ENCODE measurements around the gene RACK1. TPM values are rescaled to one million over a fixed set of nuclear protein-coding genes. Genes with fewer than 3 reads are reported as not detected.
"Not testable (repeated sequence)": the region's sequence is repeated elsewhere in the genome, so short reads cannot be mapped to it uniquely, and the experiment has no call there.

RACK1 gene
- total RNA-seq, 1 experiment from 2014 or later, result 2,799 TPM

DNA sequence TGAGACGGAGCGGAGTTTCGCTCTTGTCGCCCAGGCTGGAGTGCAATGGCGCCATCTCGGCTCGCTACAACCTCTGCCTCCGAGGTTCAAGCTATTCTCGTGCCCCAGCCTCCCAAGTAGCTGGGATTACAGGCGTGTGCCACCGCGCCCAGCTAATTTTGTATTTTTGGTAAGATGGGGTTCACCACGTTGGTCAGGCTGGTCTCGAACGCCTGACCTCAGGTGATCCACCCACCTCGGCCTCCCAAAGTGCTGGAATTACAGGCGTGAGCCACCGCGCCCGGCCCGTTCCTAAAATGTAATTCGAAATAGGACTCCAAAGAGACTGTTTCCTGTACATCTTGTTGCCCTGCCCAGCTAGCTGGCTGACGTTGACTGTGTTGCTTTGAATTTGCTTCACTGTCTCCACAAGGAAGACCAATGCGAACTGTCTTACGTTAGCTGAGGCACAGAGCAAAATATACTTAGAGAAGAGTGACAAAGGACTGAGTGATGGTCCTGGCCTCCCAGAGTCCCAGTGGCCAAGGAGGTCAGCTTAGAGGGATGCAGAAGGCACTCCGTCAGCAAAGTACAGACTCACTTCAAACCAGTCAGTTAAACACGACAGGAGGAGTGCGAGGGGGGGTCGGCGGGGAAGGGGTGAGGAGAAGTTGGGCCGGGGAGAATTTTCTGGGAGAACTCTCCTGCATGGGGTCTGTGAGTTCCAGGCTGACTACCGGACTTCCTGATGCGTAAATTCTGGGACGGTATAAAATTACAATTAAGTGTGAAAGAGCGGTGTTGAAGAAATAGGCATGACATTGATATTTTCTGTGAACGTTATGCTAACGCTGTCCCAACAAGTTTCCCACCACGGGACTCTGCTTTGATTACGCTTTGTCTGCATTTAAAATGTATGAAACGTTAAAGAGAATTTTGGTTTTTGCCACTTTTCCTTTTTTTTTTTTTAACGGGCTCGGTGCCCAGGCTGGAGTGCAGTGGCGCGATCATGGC, 27.4 kb downstream of the RACK1 start:
- peak; percentile 56 for DNase-seq (ENCODE audit: low spot score)

DNA sequence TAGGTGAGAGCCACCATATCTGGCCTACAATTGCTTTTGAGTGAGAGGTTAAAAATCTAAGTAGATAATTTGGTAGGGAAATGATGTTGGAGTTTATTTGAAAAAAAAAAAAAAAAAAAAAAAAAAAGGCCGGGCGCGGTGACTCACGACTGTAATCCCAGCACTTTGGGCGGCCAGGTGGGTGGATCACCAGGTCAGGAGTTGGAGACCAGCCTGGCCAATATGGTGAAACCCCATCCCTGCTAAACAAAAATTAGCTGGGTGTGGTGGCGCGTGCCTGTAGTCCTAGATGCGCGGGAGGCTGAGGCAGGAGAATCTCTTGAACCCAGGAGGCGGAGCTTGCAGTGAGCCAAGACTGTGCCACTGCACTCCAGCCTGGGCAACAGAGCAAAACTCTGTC, 29.5 kb downstream of the RACK1 start:
- not testable (repeated sequence) for DNase-seq (ENCODE audit: low spot score)

DNA sequence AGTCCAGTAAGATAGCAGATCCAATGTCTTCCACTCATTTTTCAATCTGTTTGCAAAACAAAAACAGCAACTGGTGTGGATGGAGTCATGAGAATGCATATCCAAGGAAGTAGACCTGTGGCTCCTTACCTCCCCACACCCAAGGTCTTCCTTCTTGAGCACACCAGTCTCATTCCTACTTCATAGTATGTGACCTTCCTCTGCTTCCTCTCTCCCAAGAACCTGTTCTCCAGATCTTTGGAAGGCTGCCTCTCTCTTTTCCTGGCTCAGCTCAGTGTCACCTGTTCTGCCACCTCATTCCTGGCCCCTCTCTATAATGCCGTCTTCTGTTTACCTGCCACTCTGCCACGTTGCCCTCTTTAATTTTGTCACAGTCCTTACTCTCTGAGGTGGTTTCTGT, 30.8 kb downstream of the RACK1 start:
- DNase-seq (ENCODE audit: low spot score), result no peak

DNA sequence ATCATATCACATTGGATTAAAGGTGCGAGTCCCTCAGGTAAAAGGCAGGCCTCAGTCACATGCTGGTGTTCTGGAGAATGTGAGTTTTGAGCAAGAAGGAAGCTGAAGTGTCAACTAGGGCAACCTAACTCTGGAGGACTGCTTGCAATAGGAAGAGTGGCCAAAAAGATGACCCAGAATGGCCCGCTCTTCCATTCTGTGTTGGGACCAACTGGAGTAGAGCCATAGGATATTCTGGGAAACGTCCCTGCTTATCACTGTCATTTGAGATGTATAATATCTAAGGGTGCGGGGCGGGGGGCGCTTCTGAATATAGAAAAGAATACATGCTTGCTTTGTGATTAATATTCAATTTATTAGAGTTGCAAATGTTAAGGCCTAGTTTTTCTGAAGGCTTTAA, 31.6 kb downstream of the RACK1 start:
- no peak for DNase-seq (ENCODE audit: low spot score)

DNA sequence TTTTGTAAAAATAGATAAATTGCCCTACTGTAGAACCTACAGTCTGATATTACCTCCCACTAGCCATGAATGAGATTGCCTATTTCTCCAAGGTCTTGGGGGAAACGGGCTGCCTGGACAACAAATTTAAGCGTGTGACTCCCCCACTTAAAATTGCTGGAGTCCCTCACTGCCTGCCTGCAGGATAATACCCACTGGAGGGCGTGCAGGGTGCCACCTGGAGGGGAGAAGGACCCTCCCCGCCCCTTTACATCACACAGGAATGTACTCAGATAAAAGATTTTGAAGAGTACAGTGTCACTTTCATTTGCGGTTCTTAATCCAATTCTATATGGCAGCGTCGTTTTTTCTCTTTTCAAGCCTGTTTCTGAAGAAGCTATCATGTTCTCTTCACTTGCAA, 32.5 kb downstream of the RACK1 start:
- no peak for DNase-seq (ENCODE audit: low spot score)

DNA sequence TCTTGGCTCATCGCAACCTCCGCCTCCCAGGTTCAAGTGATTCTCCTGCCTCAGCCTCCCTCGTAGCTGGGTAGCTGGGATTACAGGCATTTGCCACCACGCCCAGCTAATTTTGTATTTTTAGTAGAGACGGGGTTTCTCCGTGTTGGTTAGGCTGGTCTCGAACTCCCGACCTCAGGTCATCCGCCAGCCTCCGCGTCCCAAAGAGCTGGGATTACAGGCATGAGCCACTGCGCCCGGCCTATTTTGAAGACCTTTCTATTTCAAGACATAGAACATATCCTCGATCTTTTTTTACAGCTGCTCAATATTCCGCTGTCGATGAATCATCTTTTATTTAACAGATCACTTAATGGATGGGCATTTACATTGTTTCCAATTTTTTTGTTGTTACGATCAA, 33.0 kb downstream of the RACK1 start:
- DNase-seq (ENCODE audit: low spot score), result not testable (repeated sequence)

DNA sequence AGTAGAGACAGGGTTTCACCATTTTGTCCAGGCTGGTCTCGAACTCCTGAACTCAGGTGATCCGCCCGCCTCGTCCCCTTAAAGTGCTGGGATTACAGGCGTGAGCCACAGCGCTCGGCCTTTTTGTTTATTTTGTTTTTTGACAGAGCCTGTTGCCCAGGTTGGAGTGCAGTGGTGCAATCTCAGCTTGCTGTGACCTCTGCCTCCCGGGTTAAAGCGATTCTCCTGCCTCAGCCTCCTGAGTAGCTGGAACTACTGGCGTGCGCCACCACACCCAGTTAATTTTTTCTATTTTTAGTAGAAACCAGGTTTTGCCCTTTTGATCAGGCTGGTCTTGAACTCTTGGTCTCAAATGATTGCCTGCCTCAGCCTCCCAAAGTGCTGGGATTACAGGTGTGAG, 33.6 kb downstream of the RACK1 start:
- not testable (repeated sequence) for DNase-seq (ENCODE audit: low spot score)

DNA sequence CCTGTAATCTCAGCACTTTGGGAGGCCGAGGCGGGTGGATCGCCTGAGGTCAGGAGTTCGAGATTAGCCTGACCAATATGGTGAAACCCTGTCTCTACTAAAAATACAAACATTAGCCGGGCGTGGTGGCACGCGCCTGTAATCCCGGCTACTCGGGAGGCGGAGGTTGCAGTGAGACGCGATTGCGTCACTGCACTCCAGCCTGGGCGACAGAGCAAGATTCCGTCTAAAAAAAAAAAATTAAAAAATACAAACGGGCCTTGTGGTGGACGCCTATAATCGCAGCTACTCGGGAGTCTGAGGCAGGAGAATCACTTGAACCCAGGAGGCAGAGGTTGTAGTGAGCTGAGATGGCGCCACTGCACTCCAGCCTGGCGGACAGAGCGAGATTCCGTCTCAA, 34.7 kb downstream of the RACK1 start:
- DNase-seq (ENCODE audit: low spot score), result not testable (repeated sequence)

DNA sequence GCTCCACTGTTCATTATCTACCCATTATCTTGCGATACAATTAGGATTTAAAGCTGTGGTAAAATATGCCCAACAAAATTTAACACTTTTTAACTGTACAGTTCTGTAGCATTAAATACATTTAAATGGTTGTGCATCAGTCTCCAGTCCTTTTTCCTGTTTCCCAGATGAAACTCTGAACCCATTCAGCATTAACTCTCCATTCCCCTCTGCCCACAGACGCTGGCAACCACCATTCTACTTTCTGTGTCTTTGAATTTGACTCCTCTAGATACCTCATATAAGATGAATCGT, 35.8 kb downstream of the RACK1 start:
- DNase-seq (ENCODE audit: low spot score), result no peak

DNA sequence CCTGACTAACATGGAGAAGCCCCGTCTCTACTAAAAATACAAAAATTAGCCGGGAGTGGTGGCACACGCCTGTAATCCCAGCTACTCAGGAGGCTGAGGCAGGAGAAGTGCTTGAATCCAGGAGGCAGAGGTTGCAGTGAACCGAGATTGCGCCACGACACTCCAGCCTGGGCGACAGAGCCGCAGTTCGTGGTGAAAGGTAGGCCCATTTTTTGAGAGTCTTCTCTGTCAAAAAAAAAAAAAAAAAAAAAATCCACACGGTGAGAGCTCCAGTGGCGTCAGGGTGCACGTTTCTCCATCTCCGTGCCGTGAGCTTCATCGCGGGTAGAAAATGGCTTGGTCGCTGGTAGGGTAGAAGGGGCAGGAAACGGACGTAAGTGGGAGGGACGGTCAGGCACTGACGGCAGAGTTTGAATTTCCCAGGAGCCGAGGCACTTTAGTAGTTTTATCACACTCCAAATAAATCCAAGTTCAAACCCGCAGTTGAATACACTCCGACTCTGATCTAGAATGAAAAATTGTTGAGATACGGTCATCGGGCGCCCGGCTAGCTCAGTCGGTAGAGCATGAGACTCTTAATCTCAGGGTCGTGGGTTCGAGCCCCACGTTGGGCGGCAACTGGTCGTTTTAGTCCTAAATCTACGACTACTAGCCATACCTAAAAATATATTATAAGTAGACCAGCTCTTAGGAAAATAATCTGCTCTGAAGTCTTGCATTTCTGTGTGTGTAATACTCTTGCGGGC, 36.3 kb downstream of the RACK1 start:
- peak; percentile 95 for DNase-seq (ENCODE audit: low spot score)

DNA sequence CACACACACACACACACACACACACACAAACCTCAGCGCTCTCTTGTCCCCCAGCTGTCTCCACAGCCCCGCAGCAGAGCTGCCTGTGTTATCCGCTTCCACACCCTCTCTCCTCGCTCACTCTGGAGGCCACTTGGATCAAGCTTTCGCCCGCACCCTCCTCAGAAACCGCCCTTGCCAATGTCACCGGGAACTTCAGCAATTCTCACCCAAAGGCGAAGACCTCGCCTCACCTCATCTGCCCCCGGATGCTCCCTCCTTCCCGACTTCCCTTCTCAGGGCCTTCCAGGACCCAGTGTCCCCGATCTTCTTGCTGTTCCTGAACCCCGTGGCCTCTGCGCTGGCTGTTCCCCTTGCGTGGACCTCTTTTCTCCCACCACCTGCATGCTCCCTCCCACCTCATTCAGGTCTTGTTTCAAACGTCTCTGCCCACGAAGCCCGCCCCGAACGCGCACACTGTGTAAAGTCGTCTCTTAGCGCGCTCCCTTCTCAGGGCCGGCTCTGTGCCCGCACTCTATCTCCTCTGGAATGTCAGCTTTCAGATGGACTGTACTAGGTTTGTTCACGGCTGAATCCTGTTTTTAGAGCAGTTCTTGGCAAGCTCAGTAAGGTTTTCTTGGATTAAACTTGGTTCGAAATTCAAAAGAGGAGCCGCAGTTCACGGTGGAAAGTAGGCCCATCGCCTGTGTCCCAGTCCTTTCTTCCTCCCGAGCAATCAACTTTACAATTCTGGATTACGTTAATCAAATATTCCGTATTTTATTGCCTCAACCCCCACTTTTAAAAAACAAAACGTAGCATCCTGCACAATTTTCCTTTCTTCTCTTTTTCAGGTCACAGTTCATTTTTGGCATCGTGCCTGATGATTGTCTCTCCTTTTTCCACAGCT, 37.7 kb downstream of the RACK1 start:
- no peak for DNase-seq (ENCODE audit: low spot score)

DNA sequence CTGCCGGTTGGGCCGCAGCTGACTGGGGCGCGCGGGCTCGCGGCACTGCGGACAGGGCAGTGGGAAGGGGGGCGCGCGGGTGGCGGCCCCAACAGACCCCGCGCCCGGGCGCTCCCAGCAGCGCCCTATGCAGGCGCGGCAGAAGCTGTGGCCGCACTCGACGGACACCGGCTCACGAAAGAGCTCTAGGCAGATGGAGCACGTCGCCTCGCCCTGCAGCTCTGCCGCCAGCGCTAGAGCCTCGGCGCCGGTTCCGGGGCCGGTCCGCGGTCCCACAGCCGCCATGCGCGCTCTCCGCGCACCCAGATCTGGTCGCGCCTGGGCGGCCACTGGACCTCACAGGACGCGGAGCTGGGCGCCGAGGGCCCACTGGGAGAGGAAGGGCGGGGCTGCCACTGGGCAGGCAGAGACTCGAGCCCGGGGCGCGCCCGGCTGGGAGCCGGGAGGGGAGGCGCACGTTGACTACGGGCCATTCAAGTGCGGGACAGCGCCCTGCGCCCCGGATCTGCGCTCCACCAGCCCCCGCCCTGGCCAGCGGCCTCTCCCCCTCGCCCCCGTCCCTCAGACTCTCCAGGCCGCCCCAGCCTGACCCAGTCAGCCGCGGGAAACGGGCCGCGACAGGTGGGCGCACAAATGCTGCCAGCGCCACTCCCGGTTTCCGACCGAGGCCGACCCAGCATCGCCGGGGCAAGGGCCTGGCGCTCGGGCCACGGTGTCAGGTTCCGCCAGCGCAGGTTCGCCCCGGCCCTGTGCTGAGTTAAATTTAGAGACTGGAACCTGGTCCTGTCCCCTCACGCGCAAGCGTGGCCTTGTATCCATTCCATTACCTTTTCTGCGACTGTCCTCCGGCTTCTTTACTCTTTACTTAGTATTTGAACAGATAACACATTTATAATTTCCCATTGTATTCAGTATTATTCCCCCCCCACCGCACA, 38.6 kb downstream of the RACK1 start, which contains the start of gene TRIM7:
TRIM7 (minus strand) TSS at position 371 of the 935 bp plus-strand sequence; CDS start at position 285, 86 bp downstream.
- no peak for DNase-seq (ENCODE audit: low spot score)

DNA sequence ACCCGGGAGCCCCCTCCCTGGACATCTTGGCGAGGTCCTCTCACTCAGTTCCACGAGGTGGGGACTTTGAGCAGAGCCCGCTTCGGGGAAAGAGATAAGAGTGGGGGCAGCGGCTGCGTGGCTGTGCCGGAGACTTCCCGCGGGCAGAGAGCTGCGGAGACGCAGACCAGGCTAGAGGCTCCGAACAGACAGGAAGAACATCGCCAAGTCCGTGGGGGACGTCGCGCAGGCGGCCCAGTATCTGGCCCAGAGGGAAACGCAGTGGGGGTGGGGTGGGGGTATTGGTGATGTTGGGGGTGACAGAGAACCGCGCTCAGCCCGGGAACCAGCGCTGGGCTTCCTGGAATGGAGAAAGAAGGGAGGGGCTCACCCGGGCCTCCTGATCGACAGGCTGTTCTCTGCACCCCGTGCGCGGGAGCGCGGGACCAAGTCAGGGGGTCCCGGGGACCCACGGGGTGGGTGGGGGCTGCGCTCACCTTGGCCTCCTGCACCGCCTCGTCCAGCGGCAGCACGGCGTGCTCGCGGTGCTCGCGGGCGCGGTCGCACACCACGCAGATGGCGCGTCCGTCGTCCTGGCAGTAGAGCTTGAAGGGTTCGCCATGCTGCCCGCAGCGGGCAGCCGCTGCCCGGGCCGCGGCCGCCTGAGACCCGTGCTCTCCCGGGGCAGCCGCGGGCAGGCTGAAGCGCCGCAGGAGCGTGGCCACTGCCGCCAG, 39.4 kb downstream of the RACK1 start:
- no peak for DNase-seq (ENCODE audit: low spot score)

DNA sequence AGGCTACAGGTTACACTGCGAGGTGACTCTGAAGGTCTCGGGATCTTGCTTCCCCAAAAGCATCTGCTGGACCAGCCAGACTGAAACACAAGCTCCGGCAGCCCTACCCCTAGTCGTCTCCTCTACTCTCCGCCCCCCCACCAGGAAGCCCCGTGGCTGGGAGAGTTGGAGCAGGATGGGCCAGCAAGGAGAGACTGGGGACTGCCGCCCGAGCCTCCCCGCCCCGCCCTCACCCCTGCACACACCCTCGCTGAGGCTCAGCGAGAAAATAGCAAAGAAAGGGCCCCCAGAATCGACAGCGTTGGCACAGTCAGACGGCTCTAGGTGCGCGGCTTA, 40.0 kb downstream of the RACK1 start:
- no peak for DNase-seq (ENCODE audit: low spot score)

DNA sequence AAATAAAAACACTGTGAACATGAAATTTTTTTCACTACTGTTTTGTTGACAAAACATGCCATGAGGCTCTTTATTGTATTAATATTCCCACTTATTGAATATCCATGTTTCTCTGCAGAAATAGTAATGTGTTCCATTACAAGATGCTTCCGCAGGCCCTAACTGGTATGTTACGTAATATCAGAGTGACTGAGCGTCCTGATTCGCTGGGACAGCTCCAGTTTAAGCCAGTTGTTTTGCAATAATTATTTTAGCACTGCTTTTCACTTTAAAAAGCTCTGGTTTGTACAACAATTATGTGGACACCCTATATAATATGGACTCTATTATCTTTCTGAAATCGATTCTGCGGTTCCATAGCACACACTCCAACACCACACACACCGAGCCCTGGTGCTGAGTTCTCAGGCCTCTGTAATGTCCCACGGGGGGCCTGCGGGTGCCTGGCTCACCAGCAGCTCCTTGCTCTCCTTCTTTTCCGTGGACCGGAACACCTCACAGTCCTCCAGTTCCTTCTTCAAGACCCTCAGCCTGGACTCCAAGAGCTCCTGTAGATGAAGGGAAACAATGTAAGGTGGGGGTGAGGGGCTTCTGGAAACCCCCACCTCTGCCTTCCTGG, 40.5 kb downstream of the RACK1 start:
- DNase-seq (ENCODE audit: low spot score), result no peak

DNA sequence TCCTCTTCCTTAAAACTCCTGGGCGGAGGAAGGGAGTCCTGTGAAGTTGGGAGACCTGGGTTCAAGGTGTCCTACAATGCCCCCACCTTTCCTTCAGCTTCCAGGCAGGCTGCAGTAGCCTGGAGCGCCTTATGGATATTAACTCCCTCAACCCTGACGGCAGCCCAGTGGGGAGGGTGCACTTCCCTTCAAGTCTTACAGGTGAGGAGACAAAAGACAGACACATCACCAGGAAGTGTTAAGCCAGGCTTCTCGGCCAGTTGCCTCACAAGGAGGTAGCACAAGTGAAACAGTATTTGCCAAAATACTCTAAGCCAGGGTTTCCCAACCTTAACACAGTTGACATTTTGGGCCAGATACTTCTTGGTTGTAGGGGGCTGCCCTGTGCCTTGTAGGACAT, 42.9 kb downstream of the RACK1 start:
- DNase-seq (ENCODE audit: low spot score), result no peak

DNA sequence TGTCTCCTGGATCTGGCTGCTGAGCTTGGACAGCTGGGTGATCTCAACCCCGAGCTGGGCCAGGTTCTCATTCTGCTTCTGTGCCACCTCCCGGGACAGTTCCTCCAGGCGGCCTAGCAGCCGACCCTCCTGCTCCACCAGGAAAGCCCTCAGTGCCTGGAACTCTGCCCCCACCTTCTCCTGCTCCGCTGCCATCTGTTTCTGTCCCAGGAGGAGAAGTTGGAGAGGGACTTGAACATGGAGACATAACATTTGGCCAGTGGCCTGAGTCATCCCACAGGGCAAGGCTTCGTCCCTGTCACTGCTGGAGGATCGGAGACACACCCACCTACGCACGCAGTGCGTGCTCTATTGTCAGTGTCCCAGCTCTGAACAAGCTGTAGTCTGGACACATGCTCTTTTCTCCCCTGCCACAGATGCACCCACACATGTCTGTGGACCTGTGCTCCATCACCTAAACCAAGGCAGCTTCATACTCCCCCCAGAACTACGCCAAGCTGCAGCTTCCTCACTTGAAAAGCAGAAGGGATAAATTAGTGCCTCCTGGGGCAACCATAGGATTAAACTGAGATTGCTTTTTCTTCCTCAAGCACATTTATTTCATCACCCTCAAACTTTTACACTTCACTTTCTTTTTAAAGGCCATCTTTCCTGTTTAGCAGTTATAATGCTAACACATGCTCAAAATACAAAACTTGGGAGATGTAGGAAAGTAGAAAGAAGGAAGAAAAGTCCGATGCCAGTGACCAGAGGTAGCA, 43.6 kb downstream of the RACK1 start:
- DNase-seq (ENCODE audit: low spot score), result no peak

DNA sequence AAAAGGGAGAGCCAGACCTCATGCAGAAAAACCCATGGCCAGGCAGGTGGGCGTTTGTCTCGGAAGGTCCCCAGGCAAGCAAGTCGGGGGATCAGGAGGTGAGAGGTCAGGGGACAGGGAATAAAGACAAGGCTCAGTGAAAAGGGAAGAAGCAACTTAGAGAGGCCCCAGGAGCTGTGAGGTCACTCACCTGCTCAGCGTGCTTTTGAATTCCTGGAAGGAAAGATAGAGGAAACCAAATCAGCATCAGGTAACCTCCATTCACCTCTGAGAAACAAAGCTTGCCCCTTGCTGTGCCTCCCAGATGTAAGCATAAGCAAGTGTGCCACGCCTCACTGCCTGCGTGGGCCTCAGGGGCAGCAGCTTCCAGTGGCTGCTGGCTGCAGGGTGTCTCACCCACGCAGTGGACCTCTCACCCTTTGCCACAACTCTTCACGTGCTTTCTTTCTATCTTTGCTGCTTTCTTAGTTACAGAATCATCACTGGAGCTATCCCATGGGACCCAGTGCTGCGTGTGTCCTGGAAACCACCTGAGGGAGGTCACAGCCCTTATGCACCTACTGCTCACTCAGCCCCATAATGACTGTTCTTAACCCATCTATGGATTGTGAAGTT, 44.7 kb downstream of the RACK1 start:
- no peak for DNase-seq (ENCODE audit: low spot score)
